GM19193 (cell line): Measurements from ENCODE around the gene KRTAP4-5.
"Not testable (repeated sequence)": the region's sequence is repeated elsewhere in the genome, so short reads cannot be mapped to it uniquely, and the experiment has no call there.

Experiments
- POLR2A ChIP-seq: IDR thresholded peaks from 4 replicates; pipeline ENCODE4 v1.6.1; 2011; ENCODE audit not compliant: insufficient read depth, insufficient read length; ENCODE audit errors: extremely low read depth

Gene KRTAP4-5

DNA sequence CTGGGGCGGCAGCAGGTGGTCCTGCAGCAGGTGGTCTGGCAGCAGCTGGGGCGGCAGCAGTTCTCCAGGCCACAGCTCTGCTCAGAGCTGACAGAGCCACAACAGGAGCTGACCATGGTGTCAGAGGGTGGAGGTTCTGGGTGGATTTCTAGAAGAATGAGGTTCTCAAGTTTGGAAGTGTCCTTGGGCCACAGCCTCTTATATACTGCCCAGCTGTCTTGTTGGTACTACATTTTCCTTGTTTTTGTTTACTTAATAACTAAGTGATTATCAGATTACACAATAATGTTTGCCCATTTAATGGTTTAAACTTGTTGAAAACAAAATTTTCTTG lies at the start of gene KRTAP4-5:
KRTAP4-5 (minus strand) TSS at position 174 of the 334 bp plus-strand sequence; CDS start at position 116, 58 bp downstream.
- TF ChIP-seq POLR2A = no peak

GRCh38 chr17:41196068-41196467 lies 46.4 kb upstream of the KRTAP4-5 start:
- TF ChIP-seq POLR2A = no peak

DNA sequence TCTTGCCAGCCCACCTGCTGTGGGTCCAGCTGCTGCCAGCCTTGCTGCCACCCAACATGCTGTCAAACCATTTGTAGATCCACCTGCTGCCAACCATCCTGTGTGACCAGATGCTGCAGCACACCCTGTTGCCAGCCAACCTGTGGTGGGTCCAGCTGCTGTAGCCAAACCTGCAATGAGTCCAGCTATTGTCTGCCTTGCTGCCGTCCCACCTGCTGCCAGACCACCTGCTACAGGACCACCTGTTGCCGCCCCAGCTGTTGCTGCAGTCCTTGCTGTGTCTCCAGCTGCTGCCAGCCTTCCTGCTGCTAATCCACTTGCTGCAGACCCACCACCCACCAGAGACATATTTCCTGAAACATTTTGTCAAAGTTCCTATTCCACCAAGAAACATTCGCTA lies 40.7 kb upstream of the KRTAP4-5 start:
- TF ChIP-seq POLR2A = no peak

DNA sequence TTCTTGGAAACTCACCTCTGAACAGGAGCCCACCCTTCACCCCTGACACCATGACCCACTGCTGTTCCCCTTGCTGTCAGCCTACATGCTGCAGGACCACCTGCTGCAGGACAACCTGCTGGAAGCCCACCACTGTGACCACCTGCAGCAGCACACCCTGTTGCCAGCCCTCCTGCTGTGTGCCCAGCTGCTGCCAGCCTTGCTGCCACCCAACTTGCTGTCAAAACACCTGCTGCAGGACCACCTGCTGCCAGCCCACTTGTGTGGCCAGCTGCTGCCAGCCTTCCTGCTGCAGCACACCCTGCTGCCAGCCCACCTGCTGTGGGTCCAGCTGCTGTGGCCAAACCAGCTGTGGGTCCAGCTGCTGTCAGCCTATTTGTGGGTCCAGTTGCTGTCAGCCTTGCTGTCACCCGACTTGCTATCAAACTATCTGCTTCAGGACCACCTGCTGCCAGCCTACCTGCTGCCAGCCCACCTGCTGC lies 40.3 kb upstream of the KRTAP4-5 start, which contains the start of gene KRTAP9-1:
KRTAP9-1 (plus strand) TSS at position 51 of the 482 bp plus-strand sequence; CDS start at position 51, 0 bp downstream.
- not testable (repeated sequence) for TF ChIP-seq POLR2A

- TF ChIP-seq POLR2A = no peak
These were observed 37.2 kb upstream of the KRTAP4-5 start for GRCh38 chr17:41186872-41187271.

DNA sequence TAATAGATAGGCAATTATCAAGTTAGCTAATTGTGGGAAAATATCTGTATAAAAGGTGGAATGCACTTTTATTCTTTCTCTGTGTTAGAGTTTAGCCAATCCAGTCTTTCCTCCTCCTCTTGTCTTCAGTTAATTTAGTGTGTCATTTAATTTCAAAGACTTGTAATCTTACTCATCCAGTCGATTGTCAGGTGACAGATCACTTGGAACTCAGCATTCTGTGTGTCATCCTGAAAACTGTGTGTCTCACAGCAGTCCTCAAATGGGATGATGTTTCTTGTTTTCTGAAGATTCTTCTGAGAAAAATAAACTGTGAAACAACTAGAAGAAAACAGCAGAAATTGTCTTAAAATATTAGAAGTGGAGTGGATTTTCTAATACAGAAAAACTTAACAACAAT lies 35.4 kb upstream of the KRTAP4-5 start:
- TF ChIP-seq POLR2A = no peak

- no peak for TF ChIP-seq POLR2A
These were observed 34.9 kb upstream of the KRTAP4-5 start, which contains the start of gene KRTAP4-1 for GRCh38 chr17:41184480-41184961. Gene KRTAP4-1, minus strand, starts transcription at chr17:41184911. Its CDS starts 57 bp downstream, at chr17:41184854.

- TF ChIP-seq POLR2A = no peak
These were observed 29.4 kb upstream of the KRTAP4-5 start for GRCh38 chr17:41178843-41179616.

DNA sequence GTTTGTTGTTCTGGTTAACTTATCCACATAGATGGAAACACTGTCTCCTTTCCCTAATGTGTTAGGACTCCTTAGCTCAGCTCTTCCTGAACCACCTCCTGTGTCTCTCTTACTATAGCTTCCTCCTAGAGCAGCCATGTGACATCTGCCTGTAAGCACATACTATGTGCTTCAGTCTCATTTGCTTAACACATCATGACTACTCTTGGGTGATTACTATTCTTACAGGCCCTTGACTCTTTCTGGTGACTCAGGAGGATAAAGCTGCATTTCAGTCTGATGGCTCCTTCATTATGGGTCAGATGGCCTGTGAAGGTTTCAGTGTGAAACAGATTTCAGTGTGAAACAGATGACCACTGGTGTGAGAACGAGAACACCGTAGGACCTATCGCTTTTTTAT lies 28.7 kb upstream of the KRTAP4-5 start:
- TF ChIP-seq POLR2A = no peak

DNA sequence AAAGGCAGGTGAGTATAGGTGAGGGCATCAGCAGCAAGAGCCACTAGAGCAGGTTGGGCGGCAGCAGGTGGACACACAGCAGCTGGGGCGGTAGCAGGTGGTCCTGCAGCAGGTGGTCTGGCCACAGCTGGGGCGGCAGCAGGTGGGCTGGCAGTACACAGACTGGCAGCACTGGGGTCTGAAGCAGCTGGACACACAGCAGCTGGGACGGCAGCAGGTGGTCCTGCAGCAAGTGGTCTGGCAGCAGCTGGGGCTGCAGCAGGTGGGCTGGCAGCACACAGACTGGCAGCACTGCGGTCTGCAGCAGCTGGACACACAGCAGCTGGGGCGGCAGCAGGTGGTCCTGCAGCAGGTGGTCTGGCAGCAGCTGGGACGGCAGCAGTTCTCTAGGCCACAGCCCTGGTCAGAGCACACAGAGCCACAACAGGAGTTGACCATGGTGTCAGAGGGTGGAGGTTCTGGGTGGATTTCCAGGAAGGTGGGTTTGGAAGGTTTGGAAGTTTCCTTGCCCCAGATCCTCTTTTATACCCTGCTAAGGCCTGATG lies 28.2 kb upstream of the KRTAP4-5 start, which contains the start of gene KRTAP4-2:
KRTAP4-2 (minus strand) TSS at position 495 of the 545 bp plus-strand sequence; CDS start at position 438, 57 bp downstream.
- no peak for TF ChIP-seq POLR2A

GRCh38 chr17:41176744-41177387 lies 27.2 kb upstream of the KRTAP4-5 start:
- TF ChIP-seq POLR2A = no peak

DNA sequence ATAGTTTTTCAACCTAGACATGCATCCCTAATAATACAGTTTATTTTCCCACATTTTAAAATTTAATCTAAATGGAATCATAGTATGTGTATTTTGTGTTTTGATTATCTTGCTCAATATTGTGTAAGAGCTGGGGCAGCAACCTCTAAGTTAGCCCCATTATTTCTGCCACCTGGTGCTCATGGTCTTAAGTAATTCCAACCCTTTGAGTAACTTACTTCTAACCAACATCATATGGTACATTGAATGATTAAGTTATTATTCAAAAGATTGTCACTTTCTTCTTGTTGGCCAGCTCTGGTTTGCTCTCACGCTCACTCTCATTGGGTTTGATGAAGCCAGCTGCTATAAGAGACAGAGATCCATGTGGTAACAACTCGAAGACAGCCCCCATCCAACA lies 22.3 kb upstream of the KRTAP4-5 start:
- no peak for TF ChIP-seq POLR2A

GRCh38 chr17:41168121-41168520 lies 18.5 kb upstream of the KRTAP4-5 start, which contains the start of gene KRTAP4-3:
Gene KRTAP4-3, minus strand, starts transcription at chr17:41168221. Its CDS starts 49 bp downstream, at chr17:41168172.
- no peak for TF ChIP-seq POLR2A

DNA sequence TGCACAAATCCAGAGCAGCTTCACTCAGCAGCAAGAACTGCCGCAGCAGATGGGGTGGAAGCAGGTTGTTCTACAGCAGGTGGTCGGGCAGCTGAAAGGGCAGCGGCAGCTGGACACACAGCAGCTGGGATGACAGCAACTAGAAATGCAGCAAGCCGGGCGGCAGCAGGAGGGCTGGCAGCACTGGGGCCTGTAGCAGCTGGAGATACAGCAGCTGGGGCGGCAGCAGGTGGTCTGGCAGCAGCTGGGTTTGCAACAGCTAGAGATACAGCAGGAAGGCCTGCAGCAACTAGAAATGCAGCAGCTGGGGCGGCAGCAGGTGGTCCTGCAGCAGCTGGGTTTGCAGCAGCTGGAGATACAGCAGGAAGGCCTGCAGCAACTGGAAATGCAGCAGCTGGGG lies 17.9 kb upstream of the KRTAP4-5 start:
- TF ChIP-seq POLR2A = no peak

DNA sequence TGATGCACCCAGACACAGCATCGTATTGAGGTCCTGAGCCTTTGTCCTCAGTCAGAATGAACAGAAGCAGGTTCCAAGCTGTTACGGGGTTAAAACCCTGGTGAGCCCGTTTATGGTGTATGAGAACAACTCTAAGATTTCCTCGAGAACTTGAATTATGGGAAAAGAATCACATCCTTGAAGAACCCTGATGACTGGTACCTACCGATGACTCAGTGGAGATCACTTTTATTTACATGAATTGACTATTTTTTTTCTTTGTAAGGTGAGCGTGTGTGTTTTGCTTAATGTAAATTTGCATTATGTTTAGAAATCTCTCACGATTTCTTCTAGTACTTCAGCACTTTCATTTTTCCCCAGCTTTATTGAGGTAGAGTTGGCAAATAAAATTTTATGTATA lies 14.2 kb upstream of the KRTAP4-5 start:
- no peak for TF ChIP-seq POLR2A
